ENCODE data around the gene CRACDL.

The CRACDL gene

DNA sequence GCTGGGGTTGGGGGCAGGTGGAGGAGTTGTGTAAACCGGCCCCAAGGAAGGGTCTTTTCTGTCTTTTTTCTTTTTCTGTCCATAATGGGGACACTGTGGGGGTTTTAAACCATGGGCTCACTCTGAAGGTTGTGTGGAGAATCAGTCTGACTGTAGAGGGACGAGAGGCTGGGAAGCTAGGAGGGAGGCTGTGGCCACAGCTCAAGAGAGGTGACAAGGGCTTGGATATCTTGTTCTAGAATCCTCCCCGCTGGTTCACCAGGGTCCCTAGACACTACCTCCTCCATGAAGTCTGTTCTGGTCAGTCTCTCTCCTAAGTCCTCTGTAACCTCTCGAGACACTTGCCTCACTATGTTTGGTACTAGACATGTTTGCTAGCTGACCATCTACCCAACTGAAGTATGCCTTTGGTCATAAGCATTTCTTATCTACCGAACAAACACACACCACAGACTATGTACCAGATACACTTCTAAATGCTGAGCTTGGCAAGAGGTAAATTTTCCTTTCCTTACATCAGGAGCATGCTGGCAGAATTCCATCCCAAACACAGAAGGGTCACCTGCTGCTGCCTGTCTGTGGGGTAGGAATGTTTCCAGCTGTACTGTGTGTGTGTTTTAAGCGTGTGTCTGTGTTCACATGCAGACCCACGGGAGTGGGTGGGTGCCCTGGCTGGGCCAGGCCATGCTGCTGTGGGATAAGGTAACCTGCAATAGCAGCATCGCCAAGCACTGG is 135.5 kb downstream of the CRACDL start:
- no peak for DNase-seq

DNA sequence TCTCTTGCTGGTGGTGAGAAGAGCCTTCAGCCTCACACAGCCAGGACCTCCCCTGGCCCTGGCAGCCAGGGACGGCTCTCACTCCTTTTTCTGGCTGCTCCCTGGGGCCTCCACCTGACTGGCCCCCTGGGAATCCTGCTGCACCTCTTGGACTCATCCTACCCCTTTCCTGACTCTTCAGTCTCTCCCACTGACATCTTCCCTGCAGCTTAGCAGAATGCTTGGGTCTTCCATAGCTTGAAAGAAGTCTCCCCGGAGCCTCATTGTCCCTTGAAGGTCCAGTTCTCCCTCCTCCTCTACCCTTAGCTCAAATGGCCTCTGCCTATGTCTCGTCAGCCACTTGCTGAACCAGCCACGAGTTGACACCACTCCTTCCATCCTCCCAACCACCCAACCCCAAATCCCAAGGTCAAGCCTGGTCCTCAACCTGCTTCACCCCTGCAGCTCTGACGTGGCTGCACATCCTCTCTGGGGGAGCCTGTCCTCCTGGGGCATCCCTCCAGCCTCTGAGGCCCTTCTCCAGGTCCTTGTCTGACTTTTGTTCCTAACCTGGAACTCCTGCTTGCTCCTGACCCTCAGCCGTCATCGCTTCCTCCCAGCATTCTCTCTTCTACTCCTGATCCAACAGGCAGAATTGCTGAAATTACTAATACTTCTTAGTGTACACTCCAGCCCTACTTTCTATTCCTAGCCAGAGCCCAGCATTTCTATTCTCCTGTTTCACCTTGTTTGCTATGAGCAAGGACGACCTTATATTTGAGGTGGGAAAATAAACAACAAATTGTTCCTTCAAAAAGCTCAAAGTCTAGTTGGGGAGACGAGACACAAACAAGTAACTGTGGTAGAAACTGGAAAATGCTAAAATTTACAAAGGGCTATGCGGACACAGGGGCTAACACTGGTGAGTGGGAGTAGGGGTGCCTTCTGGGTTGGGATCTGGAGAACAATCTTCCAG is 136.4 kb downstream of the CRACDL start:
- DNase-seq: no peak

DNA sequence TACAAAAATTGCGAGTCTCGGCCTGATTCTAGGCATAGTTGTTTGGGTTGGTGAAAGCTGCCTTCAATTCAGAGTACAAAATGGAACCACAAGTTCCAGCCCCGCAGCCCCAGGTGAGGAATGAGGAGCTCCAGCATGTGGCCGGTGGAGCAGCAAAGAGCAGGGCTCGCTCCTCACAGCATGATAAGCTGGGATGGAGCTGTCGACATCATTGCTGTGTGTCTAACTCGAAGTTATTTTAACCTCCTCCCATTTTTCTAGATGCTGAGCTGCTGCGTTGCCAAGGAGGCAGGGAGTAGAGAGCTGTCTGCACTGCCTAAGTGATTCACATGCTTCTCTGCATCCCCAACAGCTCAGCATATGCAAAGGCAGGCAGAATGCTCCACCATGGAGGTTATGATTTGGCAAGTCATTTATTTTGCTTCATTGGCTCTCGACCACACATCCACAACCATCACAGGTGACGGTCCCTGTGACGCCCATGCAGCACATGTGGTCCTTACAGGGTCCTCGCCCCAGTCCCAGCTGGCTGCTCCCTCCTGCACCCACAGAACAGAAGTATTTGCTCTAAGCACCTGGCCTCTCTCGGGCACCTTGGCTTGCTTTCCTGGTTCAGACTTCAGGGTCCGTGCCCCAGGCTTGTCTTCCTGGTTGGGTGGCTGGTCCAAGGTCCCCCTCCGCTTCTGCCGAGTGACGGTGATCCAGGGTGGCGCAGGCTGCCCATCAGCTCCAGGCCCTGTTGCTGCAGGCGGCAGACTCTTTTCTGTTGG is 139.1 kb downstream of the CRACDL start:
- DNase-seq: no peak

DNA sequence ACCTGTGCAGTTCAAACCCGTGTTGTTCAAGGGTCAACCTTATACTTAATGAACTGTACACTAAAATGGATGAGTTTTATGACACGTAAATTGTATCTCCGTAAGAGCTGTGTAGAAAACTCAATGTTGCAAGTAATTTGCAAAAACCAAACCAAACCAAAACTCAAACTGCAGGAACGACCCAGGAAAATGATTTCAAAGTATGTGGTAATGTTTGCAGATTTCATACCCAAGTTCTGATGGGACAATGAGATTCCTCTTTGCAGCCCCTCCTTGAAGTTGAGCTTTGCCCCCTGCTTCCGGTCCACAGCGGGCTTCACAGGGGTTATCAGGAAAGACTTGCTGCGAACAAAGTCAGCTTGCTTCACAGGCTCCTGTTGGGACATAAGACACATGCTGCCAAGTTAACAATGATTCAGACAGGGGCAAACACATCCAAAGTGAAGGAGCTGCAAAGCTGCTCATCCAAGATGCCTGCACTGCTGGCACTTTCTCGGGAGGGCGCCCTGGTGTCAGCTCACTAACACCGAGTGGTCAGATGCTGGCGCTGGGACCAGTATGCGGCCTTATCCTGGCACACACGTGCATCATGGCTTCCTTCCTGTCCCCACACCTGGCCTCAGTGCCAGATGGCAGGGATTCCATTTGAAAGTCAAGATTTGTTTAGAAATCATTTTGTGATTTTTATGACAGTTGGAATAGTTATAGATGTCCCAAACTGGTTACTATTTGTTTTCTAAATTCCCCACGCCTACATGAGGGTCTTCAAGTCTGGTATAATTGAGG is 139.9 kb downstream of the CRACDL start:
- DNase-seq: no peak

DNA sequence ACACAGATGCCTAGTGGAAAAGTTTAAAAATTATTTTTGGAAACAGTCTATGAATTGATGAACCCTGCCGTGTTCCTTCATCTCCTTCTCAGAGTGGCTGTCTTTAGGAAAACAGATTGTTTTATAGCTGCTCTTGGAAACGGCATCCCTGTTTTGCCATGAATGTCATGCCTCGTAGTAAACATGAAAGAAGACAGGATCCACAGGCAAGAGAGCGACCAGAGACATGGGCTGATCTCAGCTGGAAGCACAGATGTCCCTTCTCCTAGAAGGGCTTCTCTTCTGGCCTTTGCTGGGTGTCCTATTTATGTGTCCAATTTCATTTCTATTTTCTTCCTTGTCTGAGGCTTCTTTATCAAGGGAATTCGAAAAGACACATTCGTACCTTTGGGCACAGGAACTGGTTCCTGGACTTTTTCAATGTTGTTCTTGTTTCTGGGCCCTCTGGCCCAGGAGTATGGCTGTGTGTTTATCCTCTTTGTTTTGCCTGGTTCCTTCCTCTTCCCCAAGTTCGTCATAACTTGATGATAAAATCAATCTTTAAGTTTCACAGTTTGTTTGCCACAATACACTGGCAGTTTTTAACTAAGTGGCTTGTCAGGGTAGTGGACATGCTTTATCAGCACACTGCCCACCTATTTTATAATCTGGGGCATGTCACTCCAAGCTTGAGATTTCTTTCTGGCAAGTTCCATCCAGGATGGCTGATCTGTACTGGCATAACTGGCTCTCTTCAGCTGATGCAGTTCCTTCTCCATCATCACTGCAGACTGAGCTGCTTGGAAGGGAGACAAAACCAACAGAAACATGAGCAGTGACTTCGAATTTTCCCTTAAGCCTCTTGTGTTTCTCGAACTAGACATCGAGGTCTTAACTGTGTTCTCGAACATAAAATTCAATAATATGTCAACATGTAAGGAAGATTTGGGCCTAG is 141.9 kb downstream of the CRACDL start:
- no peak for DNase-seq

DNA sequence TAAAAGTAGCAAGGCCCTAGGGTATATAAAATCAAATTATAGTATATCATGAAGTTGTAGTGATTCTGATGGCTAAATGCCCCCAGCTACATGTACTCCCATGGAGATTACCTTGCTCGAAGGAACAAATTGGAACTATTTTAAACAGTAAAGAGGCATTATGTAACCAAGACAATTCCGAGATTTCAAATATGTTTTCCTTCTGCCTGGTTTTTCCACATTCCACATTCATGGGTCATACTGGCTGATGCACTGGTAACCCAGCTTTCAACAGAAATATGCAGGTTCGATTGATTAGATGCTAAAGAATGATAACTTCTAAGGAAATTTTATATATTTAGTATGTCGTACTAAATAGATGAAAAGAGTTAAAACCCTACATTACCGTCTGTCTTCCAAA is 142.8 kb downstream of the CRACDL start:
- no peak for DNase-seq

DNA sequence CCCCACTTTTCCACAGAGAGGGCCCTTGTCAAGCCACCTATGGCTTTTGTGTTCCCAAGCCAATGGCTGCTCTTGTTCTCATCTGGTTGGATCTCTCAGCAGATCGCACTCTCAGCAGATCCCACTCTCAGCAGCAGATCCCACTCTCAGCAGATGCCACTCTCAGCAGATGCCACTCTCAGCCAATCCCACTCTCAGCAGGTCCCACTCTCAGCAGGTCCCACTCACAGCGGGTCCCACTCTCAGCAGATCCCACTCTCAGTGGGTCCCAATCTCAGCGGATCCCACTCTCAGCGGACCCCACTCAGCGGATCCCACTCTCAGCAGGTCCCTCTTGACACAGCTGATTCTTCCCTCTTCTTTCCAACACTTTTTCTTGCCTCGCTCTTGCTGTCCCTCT is 145.8 kb downstream of the CRACDL start:
- no peak for DNase-seq

DNA sequence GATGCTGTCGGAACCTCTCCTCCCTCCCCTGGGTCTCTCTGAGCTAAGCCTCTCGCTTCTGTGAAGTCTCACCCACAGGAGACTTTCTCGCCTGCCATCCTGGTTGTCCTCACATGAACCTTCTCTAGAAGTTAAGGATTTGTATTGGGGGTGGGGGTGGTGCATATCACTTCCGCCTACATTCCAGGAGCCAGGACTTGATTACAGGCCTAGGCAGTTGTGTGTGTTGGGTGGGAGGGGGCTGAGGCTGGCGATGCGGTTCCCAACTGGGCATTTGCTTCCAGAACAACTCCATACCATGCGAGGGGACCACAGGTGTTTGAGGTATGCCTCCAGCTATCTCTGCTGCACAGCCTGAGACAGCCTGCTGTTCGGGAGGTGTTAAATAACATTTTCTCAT is 148.3 kb downstream of the CRACDL start:
- no peak for DNase-seq

DNA sequence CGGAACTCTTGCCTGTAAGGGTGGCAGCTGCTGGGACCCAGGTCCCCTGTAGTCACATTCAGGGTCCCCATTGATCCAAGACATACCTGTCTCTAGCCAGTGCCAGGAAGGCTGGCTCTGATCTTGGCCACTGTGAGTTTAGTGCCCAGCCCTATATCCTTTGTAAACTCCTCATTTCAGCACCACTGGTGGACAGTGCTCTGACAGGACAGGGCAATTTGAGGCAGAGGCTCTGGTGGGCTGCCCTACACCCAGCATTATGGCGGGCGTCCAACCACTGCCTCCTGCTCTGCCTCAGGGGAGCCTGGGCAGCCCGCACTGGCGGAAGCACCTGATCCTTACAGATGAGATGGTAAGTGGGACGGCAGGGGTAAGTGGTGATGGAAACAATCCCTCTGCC is 149.8 kb downstream of the CRACDL start:
- DNase-seq: no peak

DNA sequence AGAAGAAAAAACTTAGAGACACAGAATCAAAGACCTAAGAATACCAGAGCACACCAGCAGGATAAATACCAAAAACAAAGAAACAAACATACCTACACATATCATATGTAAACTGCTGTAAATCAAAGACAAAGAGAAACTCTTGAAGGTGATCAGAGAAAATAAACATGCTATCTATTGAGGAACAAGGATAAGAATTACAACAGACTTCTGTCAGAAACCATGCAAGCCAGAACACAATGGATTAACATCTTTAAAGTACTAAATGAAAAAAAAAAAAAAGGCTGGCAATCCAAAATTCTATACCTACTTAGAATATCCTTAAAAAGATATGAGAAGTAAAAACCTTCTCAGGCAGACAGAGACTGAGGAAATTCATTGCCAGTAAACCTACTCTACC is 153.5 kb downstream of the CRACDL start:
- no peak for DNase-seq

DNA sequence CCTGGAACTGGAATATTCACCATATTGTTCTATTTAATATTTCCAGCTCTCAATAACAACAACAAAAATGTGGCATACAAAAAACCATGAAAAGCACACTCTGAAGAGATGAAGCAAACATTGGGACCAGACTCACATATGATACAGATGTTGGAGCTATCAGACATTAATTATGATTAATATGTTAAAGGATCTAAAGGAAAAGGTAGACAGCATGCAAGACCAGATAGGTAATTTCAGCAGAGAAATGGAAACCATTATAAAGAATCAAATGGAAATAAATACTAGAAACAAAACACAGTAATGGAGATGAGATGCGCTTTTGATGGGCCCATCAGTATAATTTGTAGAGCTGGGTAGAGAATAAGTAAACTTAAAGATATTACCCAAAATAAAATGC is 154.2 kb downstream of the CRACDL start:
- DNase-seq: no peak

DNA sequence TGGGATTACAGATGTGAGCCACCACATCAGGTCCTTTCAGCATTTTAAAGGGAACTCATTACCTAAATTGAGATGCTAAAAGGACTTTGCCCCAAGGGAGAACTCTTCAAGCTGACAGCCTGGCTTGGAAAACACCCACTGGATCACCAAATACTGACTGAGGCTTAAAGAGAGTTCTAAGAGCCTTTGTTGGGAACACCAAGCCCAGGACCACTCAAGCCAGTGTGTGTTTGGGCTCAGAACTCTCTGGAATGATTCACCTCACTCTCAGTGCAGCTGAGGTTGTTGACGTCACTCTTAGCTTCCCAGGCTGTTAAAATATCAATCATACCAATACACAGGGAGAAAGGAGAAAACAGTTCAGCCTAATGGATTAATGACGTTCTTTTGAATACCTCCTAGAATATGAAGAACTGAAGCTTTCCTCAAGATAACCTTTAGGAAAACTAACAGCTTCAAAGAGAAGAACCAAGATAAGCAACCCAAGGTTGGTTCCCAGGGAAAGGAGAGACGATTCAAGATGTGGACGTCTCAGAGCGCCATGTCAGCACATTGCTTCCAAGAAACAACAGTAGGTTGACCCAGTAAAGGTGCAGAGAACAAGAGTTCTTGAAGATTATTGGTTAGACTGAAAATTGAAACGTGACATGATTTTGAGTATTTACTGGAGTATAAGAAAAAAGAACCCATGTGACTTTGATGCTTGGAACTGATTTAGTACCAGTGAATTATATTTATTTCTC is 157.1 kb downstream of the CRACDL start:
- DNase-seq: no peak

DNA sequence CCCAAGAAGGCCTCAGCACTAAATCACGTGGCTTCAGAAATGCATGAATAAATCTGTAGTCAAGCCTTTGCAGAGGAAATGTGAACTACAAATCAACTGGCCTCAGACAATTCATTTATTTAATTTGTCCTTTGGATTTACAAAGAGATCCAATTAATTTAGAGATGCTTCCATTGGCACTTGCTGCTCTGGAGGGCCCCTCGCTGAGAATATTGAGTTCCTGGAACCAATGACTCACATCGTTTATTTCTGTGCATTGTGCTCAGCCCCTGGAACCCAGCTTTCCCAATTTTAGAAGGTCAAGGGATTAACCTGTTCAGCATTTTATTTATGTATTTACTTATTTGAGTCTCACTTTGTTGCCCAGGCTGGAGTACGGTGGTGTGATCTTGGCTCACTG is 157.9 kb downstream of the CRACDL start:
- no peak for DNase-seq

DNA sequence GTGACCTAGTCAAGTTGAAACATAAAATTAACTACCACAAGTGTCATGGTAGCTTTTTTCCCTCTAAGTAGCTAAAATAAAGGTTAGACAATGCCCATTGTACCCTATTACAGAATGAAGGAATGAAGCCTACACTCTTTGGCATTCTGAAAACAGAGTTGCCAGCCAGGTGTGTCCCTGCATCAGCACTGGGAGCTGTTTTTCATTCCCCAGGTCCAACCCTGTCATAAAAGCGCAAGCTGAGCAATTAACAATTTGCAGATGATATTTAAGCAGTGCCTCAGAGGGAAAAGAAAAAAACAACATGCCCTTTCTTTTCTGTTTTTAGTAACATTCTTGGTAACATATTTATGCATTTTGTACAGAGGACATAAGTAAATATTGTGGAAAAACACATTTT is 158.3 kb downstream of the CRACDL start:
- DNase-seq: no peak

DNA sequence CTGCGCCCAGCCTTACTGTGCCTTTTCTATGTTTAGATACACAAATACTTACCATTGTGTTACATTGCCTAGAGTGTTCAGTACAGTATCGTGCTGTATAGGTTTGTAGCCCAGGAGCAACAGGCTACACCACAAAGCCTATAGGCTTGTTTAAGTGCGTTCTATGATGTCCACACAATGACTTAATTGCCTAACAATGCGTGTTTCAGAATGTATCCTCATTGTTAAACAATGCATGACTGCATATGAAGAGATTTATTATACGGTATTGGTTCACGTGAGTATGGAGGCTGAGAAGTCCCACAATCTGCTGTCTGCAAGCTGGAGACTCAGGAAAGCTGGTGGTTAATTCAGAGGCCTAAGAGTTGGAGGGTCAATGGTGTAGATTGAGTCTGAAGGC is 158.9 kb downstream of the CRACDL start:
- no peak for DNase-seq

DNA sequence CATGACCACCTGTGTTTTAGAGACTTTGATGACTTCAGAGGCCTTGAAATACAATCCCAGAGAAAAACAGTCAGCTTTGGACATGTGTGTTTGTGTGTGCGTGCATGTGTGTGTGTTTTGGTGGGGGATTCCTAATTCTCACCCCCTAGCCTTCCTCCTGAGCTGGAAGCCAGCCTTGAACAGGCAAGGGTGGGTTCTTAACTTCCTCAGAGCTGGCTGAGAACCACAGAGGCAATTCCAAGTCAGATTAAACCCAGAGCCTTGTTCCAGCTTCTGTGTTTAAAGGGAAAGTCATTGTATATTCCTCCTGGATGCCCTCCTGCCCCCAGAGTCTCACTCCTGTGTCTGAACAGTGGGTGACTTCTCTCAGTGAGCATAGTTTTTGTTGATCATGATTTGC is 159.9 kb downstream of the CRACDL start:
- DNase-seq: no peak

DNA sequence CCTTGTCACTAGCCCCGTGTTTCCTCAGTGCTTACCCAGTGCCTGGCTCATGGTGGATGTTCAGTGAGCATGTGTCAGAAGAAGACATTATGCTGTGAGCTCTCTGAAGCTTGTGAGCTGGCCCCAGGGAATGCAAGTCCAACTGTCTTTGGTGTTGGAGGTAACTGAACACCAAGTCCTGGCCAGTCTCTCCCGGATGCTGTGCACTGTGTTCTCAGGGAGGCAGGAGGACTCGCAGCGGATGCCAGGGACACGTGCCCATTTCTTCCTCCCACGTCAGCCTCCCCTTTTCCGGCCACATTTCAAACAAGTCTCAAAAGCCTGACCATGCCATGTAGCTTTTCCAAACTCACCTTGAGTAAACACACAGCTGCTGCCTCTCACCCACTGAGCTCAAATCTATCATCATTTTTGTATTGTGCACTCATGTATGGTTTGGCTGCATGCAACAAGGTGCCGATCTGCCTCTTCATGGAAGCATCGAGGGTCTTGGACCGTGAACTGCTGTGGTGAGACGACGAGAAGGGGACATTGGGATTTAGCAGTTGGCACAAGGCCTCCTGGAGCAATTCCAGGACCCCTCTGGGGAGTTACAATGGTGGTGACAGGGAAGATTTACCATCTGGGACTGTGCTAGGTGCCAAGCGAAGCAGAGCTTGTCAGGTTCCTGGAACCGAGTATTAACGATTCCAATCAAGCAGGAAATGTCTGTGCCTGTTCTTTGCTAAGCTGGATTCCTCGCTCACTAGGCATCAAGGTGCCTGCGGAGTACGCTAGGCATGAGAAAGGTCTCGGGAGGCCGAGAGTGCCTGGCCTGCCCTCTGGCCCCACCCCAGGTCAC is 160.7 kb downstream of the CRACDL start:
- DNase-seq: no peak

DNA sequence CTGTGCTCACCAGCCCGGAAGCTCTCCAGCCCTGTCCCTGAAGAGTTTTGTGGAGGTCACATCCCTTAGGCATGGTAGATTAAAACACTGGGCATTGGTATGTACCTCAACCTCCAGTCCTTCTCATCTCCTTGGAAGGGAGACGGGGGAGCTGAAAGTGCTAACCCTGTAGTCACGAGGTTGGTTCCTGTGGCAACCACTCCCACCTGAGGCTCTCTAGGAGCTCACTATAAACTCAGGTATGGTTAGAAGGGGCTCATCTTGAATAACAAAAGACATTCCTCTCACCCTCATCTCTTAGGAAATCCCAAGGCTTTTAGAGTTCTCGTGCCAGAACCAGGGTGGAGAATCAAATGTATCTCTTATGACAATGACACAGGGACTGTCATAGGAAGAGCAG is 162.1 kb downstream of the CRACDL start:
- no peak for DNase-seq

DNA sequence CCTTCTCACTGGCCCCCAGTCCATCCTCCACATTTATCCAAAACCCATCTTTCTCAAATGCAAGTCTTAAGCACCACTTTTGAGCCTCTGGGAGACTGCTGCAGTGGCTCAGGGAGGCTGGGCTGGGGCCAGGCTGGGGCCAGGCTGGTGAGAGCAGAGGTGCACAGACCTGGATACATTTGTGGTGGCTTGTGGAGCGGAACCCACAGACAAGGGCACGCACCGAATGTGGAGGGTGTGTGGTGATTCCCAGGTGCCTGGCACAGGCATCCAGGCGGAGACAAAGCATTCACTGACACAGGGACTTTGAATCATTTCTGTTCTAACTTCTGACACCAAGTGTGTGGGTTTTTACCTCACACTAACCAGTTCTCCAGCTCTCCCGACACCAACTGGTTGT is 162.9 kb downstream of the CRACDL start:
- DNase-seq: no peak

DNA sequence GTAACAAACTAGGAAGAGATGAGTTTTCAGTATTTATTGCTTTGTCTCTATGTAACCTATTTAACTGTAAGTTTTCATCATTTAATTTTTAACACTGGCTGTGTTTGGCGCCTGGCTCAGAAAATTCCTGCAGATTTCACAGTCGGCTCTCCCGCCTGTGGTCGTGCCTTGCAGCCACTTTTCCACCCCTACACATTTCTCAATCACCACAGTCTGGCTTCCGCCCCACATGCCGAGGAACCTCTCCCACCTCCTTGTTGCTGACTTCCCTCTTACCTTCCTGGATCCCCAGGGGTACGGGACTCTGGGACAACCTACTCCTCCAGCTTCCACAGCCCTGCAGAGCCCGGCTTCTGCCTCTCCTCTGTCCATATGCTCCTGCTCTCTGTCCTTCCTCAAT is 163.5 kb downstream of the CRACDL start:
- DNase-seq: no peak
